ENCODE measurements around the gene LIMD2. TPM values are rescaled to one million over a fixed set of nuclear protein-coding genes. Genes with fewer than 3 reads are reported as not detected.
A peak's percentile ranks its signal among the peaks of the same experiment; 100 is the strongest.

LIMD2 gene
- total RNA-seq, 1 experiment from 2014 or later, result 93.5 TPM

DNA sequence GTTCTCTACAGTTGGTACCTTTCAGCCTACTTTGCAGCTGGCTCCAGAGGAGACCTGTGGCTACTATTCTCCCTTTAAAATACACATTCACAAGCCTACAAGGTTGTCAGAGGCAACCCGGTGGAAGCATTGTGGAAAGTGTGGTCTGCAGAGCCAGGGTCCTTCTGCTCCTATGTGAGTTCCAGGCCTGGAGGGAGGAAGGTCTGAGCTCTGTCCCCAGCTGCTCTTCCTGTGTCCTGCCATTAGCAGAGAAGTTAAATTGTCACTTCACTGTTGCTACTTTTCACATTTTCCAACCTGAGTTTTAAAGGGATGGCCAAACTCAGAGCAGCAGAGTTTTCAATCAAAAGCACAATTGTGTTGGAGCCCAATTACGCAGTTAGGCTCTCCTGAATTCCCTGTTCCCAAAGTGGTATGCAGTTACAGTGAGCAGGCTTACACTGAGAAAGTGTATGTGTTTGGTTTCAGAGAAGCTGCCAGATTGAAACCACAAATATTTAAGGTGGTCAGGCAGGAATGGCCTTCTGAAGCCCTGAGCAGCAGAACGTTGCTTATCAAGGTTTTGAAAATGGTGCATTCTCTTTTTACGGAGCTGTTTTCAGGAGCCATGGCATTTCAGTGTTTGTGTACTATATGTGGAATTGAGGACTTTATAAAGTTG lies 52.7 kb downstream of the LIMD2 start:
- peak overlapping the region in 1 of 3 experiments; percentile 36; a peak in 1 of 7 replicates for H3K27ac Mint-ChIP-seq
- Histone ChIP-seq H3K9ac (ENCODE audit: extremely low read depth, insufficient read length, low read length) (no peak overlapping the region), H2BK20ac (ENCODE audit: low read depth, low read length, poor library complexity, severe bottlenecking) (no peak overlapping the region), H2BK120ac (ENCODE audit: low read depth, low read length, poor library complexity, severe bottlenecking) (no peak overlapping the region), H3K4me2 (ENCODE audit: insufficient read depth, insufficient read length, low read length) (no peak overlapping the region), H4K5ac (ENCODE audit: insufficient read length, low read depth, low read length) (no peak overlapping the region), H3K56ac (ENCODE audit: insufficient read length, low read depth, low read length) (no peak overlapping the region), H3K27ac (ENCODE audit: insufficient read length, low read depth, low read length) (no peak overlapping the region), H2AFZ (ENCODE audit: low read length) (no peak overlapping the region), H3K9me3 (ENCODE audit: control insufficient read depth, low read depth, low read length) (no peaks in the 10 kb centered on the region), H3K27me3 (ENCODE audit: insufficient read depth, low read length) (no peaks in the 10 kb centered on the region), H2BK15ac (ENCODE audit: low read depth, low read length) (no peak overlapping the region), H2BK5ac (ENCODE audit: insufficient read length, low read length) (no peak overlapping the region), H3K18ac (ENCODE audit: insufficient read length, low read depth, low read length) (no peak overlapping the region), H2AK5ac (ENCODE audit: insufficient read length, low read length) (no peak overlapping the region), H4K20me1 (ENCODE audit: control insufficient read depth, insufficient read depth, insufficient read length) (no peaks in the 10 kb centered on the region), H4K91ac (ENCODE audit: insufficient read length, low read depth, low read length) (no peak overlapping the region), H3K14ac (ENCODE audit: insufficient read depth, low read length) (no peak overlapping the region), H3K4me1 (ENCODE audit: insufficient read depth, low read length) (peaks cover 4% of the 10 kb centered on the region; the same call in 1 of the 2 replicates), H3K4ac (ENCODE audit: low read depth, low read length) (no peak overlapping the region), H3K23me2 (ENCODE audit: insufficient read length, low read depth, low read length, poor library complexity, severe bottlenecking) (no peaks in the 10 kb centered on the region), H4K8ac (replicated peaks; ENCODE audit: insufficient read length, low read depth, low read length) (no peak overlapping the region), H3K23ac (ENCODE audit: insufficient read length, low read depth, low read length) (no peak overlapping the region), H2BK12ac (ENCODE audit: insufficient read length, low read depth, low read length) (no peak overlapping the region), H3K79me2 (ENCODE audit: insufficient read depth, low read length) (no peaks in the 10 kb centered on the region), H3T11ph (ENCODE audit: low read length) (no peak overlapping the region), H3K79me1 (ENCODE audit: insufficient read depth, low read depth, low read length, poor library complexity, severe bottlenecking) (peaks cover 3% of the 10 kb centered on the region)
- DNase-seq, result no peak
- WGBS (ENCODE audit: extremely low coverage, insufficient read length, low lambda C conversion rate), result no CpG with 5 or more reads among the region's 4 CpGs
- H3K4me1 Mint-ChIP-seq, result peaks cover 19 to 22% of the 10 kb centered on the region in 2 experiments
- no peak overlapping the region for H3K4me3 Mint-ChIP-seq
- TF ChIP-seq, protein P1, sequence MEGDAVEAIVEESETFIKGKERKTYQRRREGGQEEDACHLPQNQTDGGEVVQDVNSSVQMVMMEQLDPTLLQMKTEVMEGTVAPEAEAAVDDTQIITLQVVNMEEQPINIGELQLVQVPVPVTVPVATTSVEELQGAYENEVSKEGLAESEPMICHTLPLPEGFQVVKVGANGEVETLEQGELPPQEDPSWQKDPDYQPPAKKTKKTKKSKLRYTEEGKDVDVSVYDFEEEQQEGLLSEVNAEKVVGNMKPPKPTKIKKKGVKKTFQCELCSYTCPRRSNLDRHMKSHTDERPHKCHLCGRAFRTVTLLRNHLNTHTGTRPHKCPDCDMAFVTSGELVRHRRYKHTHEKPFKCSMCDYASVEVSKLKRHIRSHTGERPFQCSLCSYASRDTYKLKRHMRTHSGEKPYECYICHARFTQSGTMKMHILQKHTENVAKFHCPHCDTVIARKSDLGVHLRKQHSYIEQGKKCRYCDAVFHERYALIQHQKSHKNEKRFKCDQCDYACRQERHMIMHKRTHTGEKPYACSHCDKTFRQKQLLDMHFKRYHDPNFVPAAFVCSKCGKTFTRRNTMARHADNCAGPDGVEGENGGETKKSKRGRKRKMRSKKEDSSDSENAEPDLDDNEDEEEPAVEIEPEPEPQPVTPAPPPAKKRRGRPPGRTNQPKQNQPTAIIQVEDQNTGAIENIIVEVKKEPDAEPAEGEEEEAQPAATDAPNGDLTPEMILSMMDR (conservative IDR thresholded peaks at IDR 0.05), result no peak
- peaks cover under 1 to 19% (median 8%) of the 10 kb centered on the region in 3 experiments; a peak in 4 of 7 replicates for H3K36me3 Mint-ChIP-seq (ENCODE audit: insufficient read depth in 1 of 3, low read depth in 3 of 3)
- H3K27me3 Mint-ChIP-seq (ENCODE audit: low read depth), result no peaks in the 10 kb centered on the region
- H3K9me3 Mint-ChIP-seq, result no peaks in the 10 kb centered on the region
